K562 (cell line): ENCODE results near the gene ZNF362. TPM values are rescaled to one million over a fixed set of nuclear protein-coding genes. Genes with fewer than 3 reads are reported as not detected.

Experiments
- ATAC-seq: fragments of 200-7000 bp; cut with Tn5 transposase; 3 replicates; pipeline ENCODE4 v1.9.1; 2020; ENCODE audit warnings: moderate library complexity
- BruUV-seq: library from RNA; stranded (reverse); fragments of 400-500 nt; replicated peaks from 2 replicates; lab custom pipeline; 2021; lab: Mats Ljungman, UMichigan
- CTCF ChIA-PET: fragments of 300-600 bp; formaldehyde crosslinking; extraction: SDS; loops from one replicate; lab custom pipeline; 2021; ENCODE audit warnings: low intra/inter-chr PET ratio; lab: Yijun Ruan, JAX
- POLR2A ChIA-PET: fragments of 300-600, 350-650 bp; sonication (Branson Sonifier 250); formaldehyde crosslinking; extraction: SDS; loops from one replicate; lab custom pipeline; 2021; ENCODE audit warnings: antibody characterized with exemption, inconsistent platforms; lab: Yijun Ruan, JAX
- DNase-seq, 4 experiments: peaks; one replicate each; pipeline versions ENCODE4 v3.0.0 to v3.0.0-alpha.2; 2011 to 2018; ENCODE audit warnings: low spot score in 3 of 4, mixed read lengths in 3 of 4; ENCODE audit errors: extremely low read depth in 1 of 4
- FAIRE-seq: peaks from 2 replicates; lab custom pipeline; 2011; peaks lifted over from hg19 to GRCh38; lab: Jason Lieb, UNC
- H2AFZ ChIP-seq: 2 replicates; pipeline ENCODE4 v1.6.0; 2011; ENCODE audit warnings: low read depth, low read length, control low read depth, inconsistent platforms
- H3K27ac ChIP-seq: fragments of 200-600 bp; 3 replicates; pipeline ENCODE4 v1.8.0; 2011; ENCODE audit warnings: low read depth, mild to moderate bottlenecking, control low read depth, inconsistent platforms, low read length, moderate library complexity, mixed read lengths; ENCODE audit errors: extremely low read depth
- H3K27me3 ChIP-seq, 2 experiments: fragments of 300-600 bp in 1 of 2; 2 replicates in 1 of 2; 3 replicates in 1 of 2; pipeline versions ENCODE4 v1.6.0 to v1.8.0; 2011; ENCODE audit warnings: inconsistent platforms in 2 of 2, low read length in 2 of 2, mild to moderate bottlenecking in 1 of 2, mixed read lengths in 1 of 2, moderate library complexity in 1 of 2; ENCODE audit not compliant: control insufficient read depth in 2 of 2, insufficient read depth in 2 of 2
- H3K36me3 ChIP-seq: fragments of 300-600 bp; 3 replicates; pipeline ENCODE4 v1.8.0; 2011; ENCODE audit warnings: mild to moderate bottlenecking, low read length, inconsistent platforms; ENCODE audit not compliant: control insufficient read depth, insufficient read depth
- H3K4me1 ChIP-seq, 2 experiments: fragments of 200-600 bp in 1 of 2; replicated peaks in 1 of 2; 2 replicates in 1 of 2; 3 replicates in 1 of 2; pipeline versions ENCODE4 v1.5.1 to v1.8.0; 2011; ENCODE audit warnings: inconsistent platforms in 2 of 2, low read length in 2 of 2, mild to moderate bottlenecking in 1 of 2, mixed read lengths in 1 of 2, moderate library complexity in 1 of 2; ENCODE audit not compliant: control insufficient read depth in 2 of 2, insufficient read depth in 2 of 2
- H3K4me2 ChIP-seq: 2 replicates; pipeline ENCODE4 v1.6.1; 2011; ENCODE audit warnings: low read length, control low read depth, inconsistent platforms, mixed read lengths; ENCODE audit not compliant: insufficient read depth
- H3K4me3 ChIP-seq: fragments of 200-600 bp; sonication (generic), shearing (Covaris generic); 2 replicates; pipeline ENCODE4 v1.5.1; 2016; ENCODE audit warnings: control low read depth, inconsistent platforms
- H3K79me2 ChIP-seq: fragments of 200-600 bp; 3 replicates; pipeline ENCODE4 v1.8.0; 2011; ENCODE audit warnings: low read length, inconsistent platforms; ENCODE audit not compliant: control insufficient read depth, insufficient read depth
- H3K9ac ChIP-seq, 2 experiments: 2 replicates each; pipeline versions ENCODE4 v1.6.0 to v1.6.1; 2011; ENCODE audit warnings: low read depth in 2 of 2, low read length in 2 of 2, control low read depth in 1 of 2, inconsistent platforms in 1 of 2, mild to moderate bottlenecking in 1 of 2, mixed read lengths in 1 of 2; ENCODE audit not compliant: insufficient read depth in 1 of 2
- H3K9me1 ChIP-seq: one replicate; pipeline ENCODE4 v1.6.0; 2011; ENCODE audit warnings: inconsistent platforms, mild to moderate bottlenecking, low read length, moderate library complexity; ENCODE audit not compliant: control insufficient read depth, insufficient read depth
- H3K9me3 ChIP-seq: replicated peaks from 2 replicates; pipeline ENCODE4 v1.5.1; 2011; ENCODE audit warnings: low read depth, low read length, inconsistent platforms; ENCODE audit not compliant: control insufficient read depth, insufficient read depth
- H4K20me1 ChIP-seq: replicated peaks from 2 replicates; pipeline ENCODE4 v1.6.1; 2011; ENCODE audit warnings: low read length, inconsistent platforms, mixed read lengths; ENCODE audit not compliant: control insufficient read depth, insufficient read depth
- FUS ChIP-seq: fragments of 200-400 bp; formaldehyde crosslinking; optimal IDR thresholded peaks from 2 replicates; pipeline ENCODE3; 2017; ENCODE audit warnings: low read depth, low read length
- GABPA ChIP-seq: fragments of 200-800 bp; sonication (Bioruptor generic); conservative IDR thresholded peaks from 2 replicates; pipeline ENCODE4 v1.6.1; 2016; ENCODE audit warnings: low read depth, missing genetic modification characterization, missing compliant biosample characterization
- GABPB1 ChIP-seq: sonication (generic); formaldehyde crosslinking; IDR thresholded peaks from 2 replicates; pipeline ENCODE4 v1.8.0; 2022; ENCODE audit warnings: mild to moderate bottlenecking, missing genetic modification reagents
- GATA2 ChIP-seq: sonication (generic); formaldehyde crosslinking; IDR thresholded peaks from 2 replicates; pipeline ENCODE4 v1.4.0; 2020; ENCODE audit warnings: mild to moderate bottlenecking, missing genetic modification reagents
- MLX ChIP-seq, 2 experiments: fragments of 450-650 bp in 1 of 2; sonication (generic) in 1 of 2; formaldehyde crosslinking; conservative IDR thresholded peaks; 2 replicates each; pipeline versions ENCODE4 v1.4.0 to v1.8.1; 2020 to 2022; ENCODE audit warnings: mild to moderate bottlenecking in 1 of 2, missing genetic modification reagents in 1 of 2
- MYC ChIP-seq, 2 experiments: fragments of 250-450 bp in 1 of 2; sonication (Bioruptor Pico) in 1 of 2; IDR thresholded peaks; 2 replicates each; pipeline versions ENCODE4 v1.5.1 to v1.6.1; 2012 to 2021; ENCODE audit warnings: low read depth in 2 of 2, borderline replicate concordance in 1 of 2, improper control_type of control experiment in 1 of 2, low read length in 1 of 2, mild to moderate bottlenecking in 1 of 2, moderate library complexity in 1 of 2
- NCOA4 ChIP-seq: fragments of 450-650 bp; IDR thresholded peaks from 2 replicates; pipeline ENCODE4 v1.6.1; 2018; ENCODE audit warnings: mild to moderate bottlenecking; ENCODE audit not compliant: partially characterized antibody
- PHB2 ChIP-seq: fragments of 450-650 bp; IDR thresholded peaks from 2 replicates; pipeline ENCODE4 v1.6.1; 2017; ENCODE audit warnings: low read depth
- SRSF1 ChIP-seq: fragments of 200-400 bp; formaldehyde crosslinking; IDR thresholded peaks from 2 replicates; pipeline ENCODE4 v1.6.1; 2017; ENCODE audit warnings: mild to moderate bottlenecking, low read depth, low read length, moderate library complexity
- TBP ChIP-seq: optimal IDR thresholded peaks from 2 replicates; pipeline ENCODE3; 2011; ENCODE audit warnings: low read depth, low read length, improper control_type of control experiment
- XRCC4 ChIP-seq: IDR thresholded peaks from one replicate; pipeline ENCODE4 v1.6.1; 2011; ENCODE audit not compliant: insufficient read depth, insufficient read length; ENCODE audit errors: extremely low read depth
- ZC3H8 ChIP-seq: fragments of 450-650 bp; IDR thresholded peaks from 2 replicates; pipeline ENCODE4 v1.6.1; 2017
- ZNF277 ChIP-seq: fragments of 250-450 bp; sonication (Bioruptor Pico); IDR thresholded peaks from 2 replicates; pipeline ENCODE4 v1.8.0; 2022; ENCODE audit warnings: inconsistent platforms, mild to moderate bottlenecking, moderate library complexity, borderline replicate concordance
- ZNF584 ChIP-seq: fragments of 200-800 bp; sonication (Bioruptor generic); IDR thresholded peaks from 2 replicates; pipeline ENCODE4 v1.6.1; 2016; ENCODE audit warnings: low read depth, mild to moderate bottlenecking, missing genetic modification characterization, missing compliant biosample characterization
- WGBS: fragments of 100-300 bp; shearing (Covaris generic); methylation state at CpG from one replicate; pipeline ENCODE4 v1.1.6; 2016; ENCODE audit warnings: low coverage, mixed read lengths; ENCODE audit not compliant: insufficient coverage; ENCODE audit errors: missing lambda C conversion rate; 5-methylcytosine and 5-hydroxymethylcytosine counted together
- in situ Hi-C: fragments of 300-500 bp; cut with MboI; formaldehyde crosslinking; loops from 4 replicates; pipeline ENCODE4 v1.15.0; 2018; ENCODE audit warnings: inconsistent platforms, mixed read lengths
- intact Hi-C: fragments of 100-400 bp; cut with micrococcal nuclease; formaldehyde crosslinking; loops from 2 replicates; pipeline ENCODE4 v1.14.2; 2022
- polyA plus RNA-seq, 8 experiments: library from polyadenylated mRNA; depleted of rRNA in 4 of 8; stranded (reverse) in 5 of 8; unstranded in 3 of 8; fragments of >200 nt; fragmentation: Nextera tagmentation in 2 of 8; fragmentation: Illumina TruSeq in 1 of 8; extraction: Ambion mirVana in 2 of 8; extraction: Trizol in 1 of 8; gene quantifications; 2 replicates each; pipeline versions ENCODE4 v1.2.1 to v1.2.3, GENCODE V29; 2011 to 2014; ENCODE audit warnings: inconsistent platforms in 1 of 8, missing spikeins in 1 of 8
- total RNA-seq, 7 experiments: library from RNA; depleted of rRNA in 6 of 7; stranded (reverse); fragments of >200 nt in 6 of 7; fragmentation: Illumina TruSeq in 2 of 7; extraction: Trizol in 2 of 7; gene quantifications; 2 replicates each; pipeline versions ENCODE4 v1.2.1 to v1.2.3, GENCODE V29; 2011 to 2021; ENCODE audit warnings: low replicate concordance in 1 of 7
- TF ChIP-seq, protein P1 (sequence below): sonication (generic); formaldehyde crosslinking; IDR thresholded peaks from 2 replicates; pipeline ENCODE4 v1.8.1; 2022; ENCODE audit warnings: missing genetic modification reagents

Gene ZNF362
- total and polyA plus RNA-seq, 9 of the 15 experiments (the other 6 are each of a cell fraction or from before 2014, with no cell fraction given), result 0.01 to 1.1 (median 0.35) TPM; not detected in 1

DNA sequence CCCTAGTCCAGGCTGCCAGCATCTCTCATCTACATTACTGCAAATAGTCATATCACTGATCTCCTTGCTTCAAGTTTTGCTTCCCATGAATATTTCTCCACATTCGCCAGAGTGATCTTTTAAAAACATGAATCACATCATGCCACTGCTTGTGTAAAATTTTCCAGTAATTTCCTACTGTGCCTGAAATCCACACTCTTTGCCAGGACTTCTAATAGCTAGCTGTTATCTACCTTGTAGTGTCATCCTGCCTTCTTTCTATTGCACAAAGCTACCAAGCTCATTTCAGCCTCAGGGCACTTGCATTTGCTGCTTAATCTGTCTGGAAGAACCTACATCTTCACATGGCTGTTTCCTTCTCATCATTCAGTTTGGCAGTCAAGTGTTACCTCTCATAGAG lies 33.9 kb upstream of the ZNF362 start:
- H3K9me3 ChIP-seq, result no peaks in the 10 kb centered on the region
- in situ Hi-C loops, result no loop called here
- H3K27me3 ChIP-seq, result peaks cover 0 to 2% of the 10 kb centered on the region in 2 experiments; a peak in 3 of 5 replicates
- POLR2A ChIA-PET, result interaction anchor here (0.6 kb wide), 1 partner anchor 465 kb away, joined by 3 read pairs; no protein-coding TSS in a partner anchor
- H3K4me3 ChIP-seq, result no peak overlapping the region
- no peak overlapping the region for H3K4me2 ChIP-seq
- intact Hi-C loops, result no loop called here
- H3K27ac ChIP-seq, result no peak overlapping the region
- no peaks in the 10 kb centered on the region for H3K9me1 ChIP-seq
- no peak for FAIRE-seq
- H4K20me1 ChIP-seq, result no peaks in the 10 kb centered on the region; the same call in 1 of the 2 replicates
- no peak overlapping the region for H2AFZ ChIP-seq
- CTCF ChIA-PET, result no interaction called here
- 0% methylated on average over 1 of the region's 1 CpG for WGBS
- no peak overlapping the region for H3K9ac ChIP-seq
- BruUV-seq, result no TSS peak
- no peaks in the 10 kb centered on the region for H3K36me3 ChIP-seq
- DNase-seq, result no peak
- no peaks in the 10 kb centered on the region for H3K4me1 ChIP-seq
- H3K79me2 ChIP-seq, result no peaks in the 10 kb centered on the region
- TF ChIP-seq FUS (no peak), TBP (no peak), PHB2 (no peak), NCOA4 (no peak), GABPA (tag) (no peak), ZNF277 (no peak), ZC3H8 (no peak), ZNF584 (CRISPR knock-in tag) (no peak), GATA2 (no peak), MLX (CRISPR knock-in tag; conservative IDR thresholded peaks at IDR 0.05) (no peak), SRSF1 (no peak), MYC (IDR thresholded peaks at IDR 0.05; ENCODE audit: low read depth, low read length) (no peak), MYC (CRISPR knock-in tag; IDR thresholded peaks at IDR 0.05; ENCODE audit: borderline replicate concordance, low read depth) (no peak), GABPB1 (CRISPR knock-in tag) (no peak), XRCC4 (no peak)
- TF ChIP-seq, protein P1, sequence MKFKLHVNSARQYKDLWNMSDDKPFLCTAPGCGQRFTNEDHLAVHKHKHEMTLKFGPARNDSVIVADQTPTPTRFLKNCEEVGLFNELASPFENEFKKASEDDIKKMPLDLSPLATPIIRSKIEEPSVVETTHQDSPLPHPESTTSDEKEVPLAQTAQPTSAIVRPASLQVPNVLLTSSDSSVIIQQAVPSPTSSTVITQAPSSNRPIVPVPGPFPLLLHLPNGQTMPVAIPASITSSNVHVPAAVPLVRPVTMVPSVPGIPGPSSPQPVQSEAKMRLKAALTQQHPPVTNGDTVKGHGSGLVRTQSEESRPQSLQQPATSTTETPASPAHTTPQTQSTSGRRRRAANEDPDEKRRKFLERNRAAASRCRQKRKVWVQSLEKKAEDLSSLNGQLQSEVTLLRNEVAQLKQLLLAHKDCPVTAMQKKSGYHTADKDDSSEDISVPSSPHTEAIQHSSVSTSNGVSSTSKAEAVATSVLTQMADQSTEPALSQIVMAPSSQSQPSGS (CRISPR knock-in tag), result no peak
- TF ChIP-seq, all 486 proteins: peak for 0
- no peak for ATAC-seq
